Pancreas (tissue), 10 donors: Measurements from ENCODE around the gene CNKSR3. TPM values are rescaled to one million over a fixed set of nuclear protein-coding genes. Genes with fewer than 3 reads are reported as not detected.

ENCODE experiments used
- ATAC-seq, 4 donors: fragments of 200-7000 bp; cut with Tn5 transposase; one replicate each; pipeline versions ENCODE4 v1.8.0 to v1.9.1; 2020; ENCODE audit warnings: mild to moderate bottlenecking in 4 of 4, moderate library complexity in 4 of 4
- DNase-seq, 6 donors: peaks; one replicate each; pipeline ENCODE4 v3.0.0-alpha.2; 2020
- FAIRE-seq: peaks from 2 replicates; lab custom pipeline; 2012; peaks lifted over from hg19 to GRCh38; lab: Jason Lieb, UNC
- H3K27ac ChIP-seq, 4 donors: fragments of 200-600 bp; sonication (generic); 1 replicate in 3 of 4; 2 replicates in 1 of 4; pipeline versions ENCODE4 v1.5.0 to v1.8.0; 2020
- H3K27me3 ChIP-seq, 4 donors: fragments of 200-600 bp; one replicate each; pipeline ENCODE4 v1.8.0; 2021
- H3K36me3 ChIP-seq, 3 donors: fragments of 200-600 bp; sonication (generic) in 1 of 3; one replicate each; pipeline versions ENCODE4 v1.5.0 to v1.8.0; 2020 to 2021
- H3K4me1 ChIP-seq, 3 donors: fragments of 200-600 bp; one replicate each; pipeline ENCODE4 v1.8.0; 2021
- H3K4me3 ChIP-seq, 4 donors: fragments of 200-600 bp; sonication (generic) in 2 of 4; one replicate each; pipeline versions ENCODE4 v1.5.0 to v1.8.0; 2020 to 2021
- H3K9me3 ChIP-seq, 4 donors: fragments of 200-600 bp; one replicate each; pipeline ENCODE4 v1.8.0; 2021
- CTCF ChIP-seq, 4 donors: fragments of 200-600 bp; sonication (generic) in 3 of 4; IDR thresholded peaks; one replicate each; pipeline versions ENCODE4 v1.5.0 to v1.8.0; 2021; ENCODE audit warnings: antibody characterized with exemption in 4 of 4
- WGBS, 2 donors: extraction: QIAGEN DNeasy Blood & Tissue Kit; methylation state at CpG; one replicate each; pipeline ENCODE4 v1.1.7; 2013; 5-methylcytosine and 5-hydroxymethylcytosine counted together
- intact Hi-C, 3 donors: fragments of 100-400 bp; cut with DNase I; formaldehyde crosslinking; loops; one replicate each; pipeline versions ENCODE4 v1.11.1 to v1.14.2; 2022
- polyA plus RNA-seq, 2 donors: library from polyadenylated mRNA; stranded (reverse); fragments of 200-250 nt; gene quantifications; one replicate each; pipeline ENCODE4 v1.2.3, GENCODE V29; 2013
- total RNA-seq, 6 donors: library from RNA; stranded (reverse); fragmentation: NEBNext Ultra II Directional in 4 of 6; extraction: Animal tissue kit (Norgen Biotek cat#: 25700) in 4 of 6; gene quantifications; one replicate each; pipeline versions ENCODE4 v1.2.1 to v1.2.4, GENCODE V29; 2021 to 2023
- donor health status: healthy with polysubstance abuse.
- donor health status: DM: no; HTN: no; CAD: no; lungs with moderate emphysema.
- donor health status: DM: no; HTN: no; CAD: no.
- donor health status: control.
- donor health status: control.
- donor health status: Bipolar disorder and iron deficiency.
- donor health status: DM: yes; HTN: yes; CAD: no.
- donor health status: DM: no; HTN: no; CAD: no.
- donor health status: DM: no; HTN: no; CAD: no.
- donor health status: DM: yes; HTN: yes; CAD: no.

CNKSR3 gene
- total and polyA plus RNA-seq, 8 donors = 7.6 to 24.2 (median 18.6) TPM

- intact Hi-C loops = loop anchor here in 1 of 3 donors (10.0 kb wide), 1 partner anchor 115 kb away; no protein-coding TSS in a partner anchor
- no peak for TF ChIP-seq CTCF (IDR thresholded peaks at IDR 0.05)
- Histone ChIP-seq H3K27me3 (no peaks in the 10 kb centered on the region), H3K36me3 (no peaks in the 10 kb centered on the region), H3K4me3 (no peak overlapping the region), H3K27ac (peak overlapping the region in 1 of 4 donors; percentile 0), H3K4me1 (peaks cover 0 to 26% (median 0%) of the 10 kb centered on the region in 3 donors), H3K9me3 (no peaks in the 10 kb centered on the region)
- 40 to 46% methylated on average over 4 of the region's 4 CpGs for WGBS, 2 donors
- FAIRE-seq (no peak), ATAC-seq (peak in 1 of 4 donors; percentile 17), DNase-seq (no peak)
Observed at GRCh38 chr6:154499855-154500589, 10.5 kb downstream of the CNKSR3 start.

- ATAC-seq = no peak
- WGBS, 2 donors = 78 to 80% methylated on average over 6 of the region's 6 CpGs
- no peak overlapping the region for H3K27ac ChIP-seq
- no peaks in the 10 kb centered on the region for H3K9me3 ChIP-seq
- TF ChIP-seq CTCF (IDR thresholded peaks at IDR 0.05) = no peak
- no peak overlapping the region for H3K4me3 ChIP-seq
- H3K27me3 ChIP-seq = no peaks in the 10 kb centered on the region
- DNase-seq = no peak
- intact Hi-C loops = no loop called here
- peaks cover 0 to 22% (median 0%) of the 10 kb centered on the region in 3 donors for H3K4me1 ChIP-seq
- H3K36me3 ChIP-seq = no peaks in the 10 kb centered on the region
- no peak for FAIRE-seq
Observed at GRCh38 chr6:154498340-154498934, 12.0 kb downstream of the CNKSR3 start.

GRCh38 chr6:154496793-154497517 lies 13.5 kb downstream of the CNKSR3 start:
- FAIRE-seq (no peak), DNase-seq (no peak), ATAC-seq (no peak)
- Histone ChIP-seq H3K36me3 (no peaks in the 10 kb centered on the region), H3K27me3 (no peaks in the 10 kb centered on the region), H3K9me3 (no peaks in the 10 kb centered on the region), H3K4me1 (peaks cover 0 to 22% (median under 1%) of the 10 kb centered on the region in 3 donors), H3K4me3 (no peak overlapping the region), H3K27ac (no peak overlapping the region)
- no peak for TF ChIP-seq CTCF (IDR thresholded peaks at IDR 0.05)
- intact Hi-C loops = no loop called here
- WGBS, 2 donors = 83 to 84% methylated on average over 16 of the region's 16 CpGs

GRCh38 chr6:154496186-154496585 lies 14.3 kb downstream of the CNKSR3 start:
- DNase-seq = no peak
- Histone ChIP-seq H3K9me3 (no peaks in the 10 kb centered on the region), H3K4me1 (peaks cover 4 to 21% (median 7%) of the 10 kb centered on the region in 3 donors), H3K27ac (no peak overlapping the region), H3K27me3 (no peaks in the 10 kb centered on the region), H3K36me3 (no peaks in the 10 kb centered on the region), H3K4me3 (no peak overlapping the region)
- 84 to 90% methylated on average over 4 of the region's 4 CpGs for WGBS, 2 donors
- intact Hi-C loops = no loop called here
- no peak for ATAC-seq
- TF ChIP-seq CTCF (IDR thresholded peaks at IDR 0.05) = no peak
- no peak for FAIRE-seq
